GM06990 (cell line): ENCODE results near the gene NHSL2.

Experiments used
- DNase-seq: peaks from one replicate; pipeline ENCODE4 v3.0.0-alpha.2; 2011; ENCODE audit not compliant: insufficient read length; ENCODE audit errors: extremely low read depth
- H3K27me3 ChIP-seq: replicated peaks from 2 replicates; pipeline ENCODE4 v1.6.0; 2011; ENCODE audit warnings: low read length; ENCODE audit not compliant: control insufficient read depth, insufficient read depth
- H3K36me3 ChIP-seq: 2 replicates; pipeline ENCODE4 v1.5.1; 2011; ENCODE audit warnings: low read length; ENCODE audit not compliant: control insufficient read depth, insufficient read depth
- H3K4me3 ChIP-seq: replicated peaks from 2 replicates; pipeline ENCODE4 v1.5.1; 2011; ENCODE audit warnings: low read depth, mild to moderate bottlenecking, control low read depth, low read length
- TF ChIP-seq, protein P1 (sequence below): IDR thresholded peaks from 2 replicates; pipeline ENCODE4 v1.5.1; 2011; ENCODE audit warnings: low read length, control low read depth, mild to moderate bottlenecking, inconsistent platforms; ENCODE audit not compliant: insufficient read depth, poor library complexity, severe bottlenecking

Gene NHSL2

DNA sequence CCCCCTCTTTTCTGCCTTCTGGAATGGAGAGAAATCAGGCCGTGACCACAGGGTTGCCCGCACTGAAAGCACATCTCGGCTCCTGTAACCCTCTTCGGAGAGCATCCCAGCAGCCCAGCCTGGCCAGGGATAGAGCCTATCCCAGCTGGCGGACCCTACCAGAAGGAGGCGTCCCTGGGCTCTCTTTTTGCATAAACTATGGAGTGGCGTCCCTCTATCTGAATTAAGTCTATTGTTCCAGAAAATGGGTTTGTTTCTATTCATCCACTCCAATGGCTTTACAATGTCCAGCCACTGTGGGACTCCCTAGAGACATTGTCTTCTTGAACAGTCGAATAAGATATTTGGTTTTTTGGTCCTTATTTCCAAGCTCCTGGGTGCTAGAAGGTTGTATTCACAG is 689 bp upstream of the NHSL2 start:
- TF ChIP-seq, protein P1, sequence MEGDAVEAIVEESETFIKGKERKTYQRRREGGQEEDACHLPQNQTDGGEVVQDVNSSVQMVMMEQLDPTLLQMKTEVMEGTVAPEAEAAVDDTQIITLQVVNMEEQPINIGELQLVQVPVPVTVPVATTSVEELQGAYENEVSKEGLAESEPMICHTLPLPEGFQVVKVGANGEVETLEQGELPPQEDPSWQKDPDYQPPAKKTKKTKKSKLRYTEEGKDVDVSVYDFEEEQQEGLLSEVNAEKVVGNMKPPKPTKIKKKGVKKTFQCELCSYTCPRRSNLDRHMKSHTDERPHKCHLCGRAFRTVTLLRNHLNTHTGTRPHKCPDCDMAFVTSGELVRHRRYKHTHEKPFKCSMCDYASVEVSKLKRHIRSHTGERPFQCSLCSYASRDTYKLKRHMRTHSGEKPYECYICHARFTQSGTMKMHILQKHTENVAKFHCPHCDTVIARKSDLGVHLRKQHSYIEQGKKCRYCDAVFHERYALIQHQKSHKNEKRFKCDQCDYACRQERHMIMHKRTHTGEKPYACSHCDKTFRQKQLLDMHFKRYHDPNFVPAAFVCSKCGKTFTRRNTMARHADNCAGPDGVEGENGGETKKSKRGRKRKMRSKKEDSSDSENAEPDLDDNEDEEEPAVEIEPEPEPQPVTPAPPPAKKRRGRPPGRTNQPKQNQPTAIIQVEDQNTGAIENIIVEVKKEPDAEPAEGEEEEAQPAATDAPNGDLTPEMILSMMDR: no peak
- DNase-seq: no peak
- no peak overlapping the region for H3K4me3 ChIP-seq
- H3K27me3 ChIP-seq: no peaks in the 10 kb centered on the region; the same call in 1 of the 2 replicates
- no peaks in the 10 kb centered on the region for H3K36me3 ChIP-seq

DNA sequence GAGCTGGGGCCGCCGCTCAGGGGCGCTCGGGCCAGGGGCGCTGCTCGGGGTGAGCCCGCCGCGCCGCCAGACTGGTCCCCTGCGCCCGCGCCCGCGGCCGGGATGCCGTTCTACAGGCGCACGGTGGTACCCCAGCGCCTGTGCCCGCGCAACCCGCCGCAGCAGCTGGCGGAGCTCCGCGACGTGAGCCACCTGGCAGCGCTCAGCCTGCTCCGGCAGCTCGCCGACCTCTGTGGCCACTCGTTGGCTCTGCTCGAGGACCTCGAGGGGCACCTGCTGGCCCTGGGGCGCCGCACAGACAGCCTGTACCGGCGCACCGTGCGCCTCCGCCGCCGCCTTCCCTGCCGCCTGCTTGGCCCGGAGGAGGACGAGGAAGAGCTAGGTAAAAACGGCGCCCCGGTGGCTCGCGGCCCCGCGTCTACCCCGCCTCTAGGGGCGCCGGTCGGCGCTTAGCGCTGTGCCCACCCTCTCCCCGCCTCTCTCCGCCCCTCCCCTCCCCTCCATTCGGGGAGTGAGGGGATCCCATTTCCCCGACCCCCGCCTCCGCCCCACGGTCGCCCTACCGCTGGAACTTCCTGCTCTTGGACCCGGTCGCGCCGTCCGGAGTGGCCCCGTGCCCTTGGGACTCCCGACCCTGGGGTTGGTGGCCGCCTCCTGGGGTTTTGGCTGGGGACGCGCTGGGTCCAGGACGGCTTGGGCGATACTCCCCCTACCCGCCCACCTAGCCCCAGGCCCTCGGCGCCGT is 513 bp downstream of the NHSL2 start:
- TF ChIP-seq, protein P1: peak; percentile 28
- peak; percentile 17 for DNase-seq
- H3K4me3 ChIP-seq: no peak overlapping the region
- H3K36me3 ChIP-seq: no peaks in the 10 kb centered on the region
- H3K27me3 ChIP-seq: no peaks in the 10 kb centered on the region; the same call in 1 of the 2 replicates

DNA sequence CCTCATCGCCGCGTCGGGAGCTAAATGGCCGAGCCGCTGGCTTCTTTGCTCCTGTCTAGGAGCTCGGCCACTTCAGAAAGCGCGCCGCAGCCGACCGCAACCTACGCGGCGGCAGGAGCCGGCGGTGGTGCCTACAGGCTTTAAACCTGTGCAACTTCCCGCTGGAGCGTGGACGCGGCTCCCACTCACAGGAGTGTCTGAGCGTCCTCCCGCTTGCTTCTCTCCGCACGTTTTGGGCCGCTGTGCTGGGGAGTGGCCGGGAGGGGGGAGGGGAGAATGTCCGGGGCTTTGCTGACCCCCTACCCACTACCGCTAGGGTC is 1.0 kb downstream of the NHSL2 start:
- DNase-seq: no peak
- TF ChIP-seq, protein P1: no peak
- Histone ChIP-seq H3K4me3 (no peak overlapping the region), H3K27me3 (no peaks in the 10 kb centered on the region; the same call in 1 of the 2 replicates), H3K36me3 (no peaks in the 10 kb centered on the region)

DNA sequence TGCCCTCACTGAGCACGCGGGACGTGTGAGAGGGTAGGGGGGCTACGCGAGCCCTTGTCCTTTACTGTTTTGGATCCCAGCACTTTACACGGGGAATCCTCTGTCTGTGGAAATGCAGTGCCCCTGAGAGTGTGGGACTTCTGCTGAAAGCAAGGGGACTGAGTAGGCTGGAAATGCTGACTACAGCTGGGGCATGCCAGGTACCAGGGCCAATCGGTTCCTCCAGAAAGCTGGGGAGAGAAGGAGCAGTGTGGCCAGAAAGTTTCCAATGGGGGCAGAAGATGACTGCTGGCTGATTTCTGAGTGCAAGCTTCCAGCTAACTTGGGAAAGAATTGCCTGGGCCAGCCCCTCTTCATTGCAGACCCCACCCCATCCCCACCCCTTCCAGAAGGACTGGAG is 1.5 kb downstream of the NHSL2 start:
- Histone ChIP-seq H3K27me3 (no peaks in the 10 kb centered on the region; the same call in 1 of the 2 replicates), H3K36me3 (no peaks in the 10 kb centered on the region), H3K4me3 (no peak overlapping the region)
- TF ChIP-seq, protein P1: no peak
- DNase-seq: no peak

DNA sequence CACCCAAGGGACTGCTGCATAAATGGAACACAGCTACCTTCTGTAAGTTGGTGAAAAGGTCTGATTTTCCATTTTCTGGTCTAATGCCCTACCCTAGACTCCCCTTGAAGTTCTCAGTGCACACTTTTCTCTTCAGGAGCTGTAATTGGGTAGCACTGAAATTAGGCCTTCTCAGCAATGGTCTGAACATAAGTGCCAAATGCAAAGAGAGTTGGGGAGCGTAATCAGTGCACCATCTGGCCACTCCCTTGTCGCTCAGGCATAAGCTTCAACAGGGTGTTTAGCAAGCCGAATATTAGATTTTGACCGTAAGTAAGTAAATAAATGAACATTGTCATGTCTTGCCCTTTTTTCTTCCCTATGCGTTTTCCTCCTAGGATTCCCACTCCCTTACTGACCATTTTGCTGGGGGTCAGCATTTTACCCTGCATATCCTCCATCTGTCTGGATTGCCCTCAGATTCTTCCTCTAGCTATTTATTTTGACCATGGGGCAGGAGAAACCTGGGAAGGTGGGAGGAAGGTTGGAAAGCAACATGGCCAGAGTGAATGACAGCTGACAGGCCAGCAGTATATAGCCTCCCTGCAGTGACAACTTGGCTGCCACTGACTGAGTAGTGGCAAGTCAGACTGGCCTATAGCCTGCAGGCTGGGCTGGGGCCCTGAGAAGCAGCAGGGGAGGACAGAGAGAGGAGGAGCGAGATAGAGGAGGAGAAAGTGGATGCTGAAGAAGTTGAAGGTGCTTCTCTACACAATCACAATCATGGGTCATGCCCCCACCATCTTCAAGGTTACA is 2.7 kb downstream of the NHSL2 start:
- Histone ChIP-seq H3K36me3 (no peaks in the 10 kb centered on the region), H3K4me3 (no peak overlapping the region), H3K27me3 (no peaks in the 10 kb centered on the region; the same call in 1 of the 2 replicates)
- no peak for DNase-seq
- TF ChIP-seq, protein P1: no peak
